Measurements from ENCODE around the gene ZFYVE9.
A peak's percentile ranks its signal among the peaks of the same experiment; 100 is the strongest.
"Not testable (repeated sequence)": the region's sequence is repeated elsewhere in the genome, so short reads cannot be mapped to it uniquely, and the experiment has no call there.

Gene ZFYVE9

DNA sequence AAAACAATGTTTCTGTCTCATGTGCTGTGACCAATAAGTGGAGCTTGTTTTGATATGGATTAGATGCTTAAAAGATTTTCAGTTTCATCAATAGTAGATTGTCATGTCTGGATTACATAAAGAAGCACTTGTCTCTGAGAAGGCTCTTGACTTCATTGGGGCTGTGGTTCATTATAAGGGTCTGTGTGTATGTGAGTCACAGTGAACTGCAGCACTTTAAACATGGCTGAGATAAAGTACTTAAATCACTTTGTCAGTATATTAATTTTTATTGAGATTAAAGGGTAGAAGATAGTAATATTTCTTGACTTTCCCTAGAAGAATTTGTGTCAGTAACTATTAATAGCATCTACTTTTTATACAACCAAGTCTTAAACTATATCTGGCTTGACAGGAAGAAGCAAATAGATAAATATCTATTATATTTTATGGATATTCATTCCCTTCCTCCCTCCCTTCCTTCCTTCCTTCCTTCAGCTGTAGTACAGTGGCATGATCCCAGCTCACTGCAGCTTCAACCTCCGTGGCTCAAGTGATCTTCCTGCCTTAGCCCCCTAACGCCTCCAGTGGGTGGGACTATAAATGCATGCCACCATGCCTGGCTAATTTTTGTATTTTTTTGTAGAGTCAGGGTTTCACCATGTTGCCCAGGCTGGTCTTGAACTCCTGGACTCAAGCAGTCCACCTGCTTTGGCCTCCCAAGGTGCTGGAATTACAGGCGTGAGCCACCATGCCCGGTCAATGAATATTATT is 48.8 kb downstream of the ZFYVE9 start:
- DNase-seq (ENCODE audit: low spot score) = no peak

DNA sequence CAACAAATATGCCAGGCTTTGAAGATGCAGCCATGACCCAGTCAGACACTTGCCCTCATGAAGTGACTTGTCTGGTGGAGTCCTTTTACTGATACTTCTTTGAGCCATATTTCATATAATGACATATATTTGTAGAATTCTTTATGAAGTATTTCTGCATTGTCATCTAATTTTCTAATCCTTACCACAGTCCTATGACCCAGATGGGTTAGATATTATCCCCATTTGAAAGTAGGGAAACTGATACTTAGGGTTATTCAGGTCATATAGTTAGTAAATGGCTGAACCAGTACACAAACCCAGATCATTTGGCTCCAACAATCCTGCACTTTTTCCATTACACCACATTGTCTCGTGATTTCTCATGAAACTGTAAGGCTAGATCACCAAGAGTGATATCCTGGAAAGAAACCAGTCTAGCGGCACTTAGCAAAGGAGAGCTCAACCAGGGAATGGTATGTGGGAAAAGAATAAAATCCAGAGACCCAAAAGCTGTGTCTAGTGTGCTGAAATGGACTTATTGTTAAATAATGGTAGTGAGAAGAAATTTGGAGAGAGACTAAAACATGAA is 49.6 kb downstream of the ZFYVE9 start:
- no peak for DNase-seq (ENCODE audit: low spot score)

DNA sequence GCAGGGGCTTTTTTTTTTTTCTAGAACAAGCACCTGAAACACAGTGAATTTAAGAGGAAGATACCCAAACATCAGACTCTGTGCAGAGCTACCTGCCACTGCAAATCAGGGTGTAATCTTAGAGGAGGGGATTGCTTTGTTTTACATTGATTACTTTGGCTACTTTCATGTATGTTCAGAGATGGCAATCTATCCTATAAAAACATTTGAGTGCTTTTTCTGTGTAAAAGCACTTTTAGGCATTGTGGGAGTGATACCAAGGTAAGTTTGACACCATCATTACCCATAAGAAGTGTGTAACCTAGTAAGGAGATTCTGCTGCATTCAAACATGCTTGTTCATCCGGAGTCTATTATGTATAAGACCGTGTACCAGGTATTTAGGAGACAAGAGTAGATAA is 50.1 kb downstream of the ZFYVE9 start:
- no peak for DNase-seq (ENCODE audit: low spot score)

DNA sequence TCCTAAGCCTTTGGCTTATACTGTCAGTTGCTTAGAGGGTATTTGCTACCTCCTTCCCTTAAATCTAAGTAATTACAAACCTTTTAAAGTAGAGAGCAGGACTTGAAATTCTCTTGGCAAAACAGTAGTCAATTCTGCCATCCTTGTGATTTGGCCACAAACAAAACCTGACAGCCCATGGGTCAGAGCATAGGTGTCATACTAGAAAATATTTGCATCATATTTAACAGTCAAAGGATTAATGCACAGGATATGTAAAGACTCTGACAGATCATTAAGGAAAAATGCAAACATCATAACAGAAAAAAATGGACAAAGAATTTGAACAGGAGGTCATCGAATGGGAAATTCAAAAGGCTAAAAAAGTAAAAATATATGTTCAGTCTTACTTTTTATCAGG is 50.5 kb downstream of the ZFYVE9 start:
- DNase-seq (ENCODE audit: low spot score) = no peak

DNA sequence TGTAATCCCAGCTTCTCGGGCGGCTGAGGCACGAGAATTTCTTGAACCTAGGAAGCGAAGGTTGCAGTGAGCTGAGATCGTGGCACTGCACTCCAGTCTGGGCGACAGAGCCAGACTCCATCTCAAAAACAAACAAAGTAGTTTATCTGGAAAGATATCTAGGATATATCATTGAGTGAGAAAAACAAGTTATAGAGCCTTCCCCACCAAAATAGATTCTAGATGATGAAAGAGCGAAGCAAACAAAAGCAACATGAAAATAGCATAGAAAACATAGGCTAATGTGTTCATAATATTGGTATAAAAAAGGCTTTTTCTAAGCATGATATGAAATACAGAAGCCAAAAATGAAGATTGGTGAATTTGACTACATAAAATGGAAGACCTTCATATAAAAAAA is 52.1 kb downstream of the ZFYVE9 start:
- DNase-seq (ENCODE audit: low spot score) = no peak

DNA sequence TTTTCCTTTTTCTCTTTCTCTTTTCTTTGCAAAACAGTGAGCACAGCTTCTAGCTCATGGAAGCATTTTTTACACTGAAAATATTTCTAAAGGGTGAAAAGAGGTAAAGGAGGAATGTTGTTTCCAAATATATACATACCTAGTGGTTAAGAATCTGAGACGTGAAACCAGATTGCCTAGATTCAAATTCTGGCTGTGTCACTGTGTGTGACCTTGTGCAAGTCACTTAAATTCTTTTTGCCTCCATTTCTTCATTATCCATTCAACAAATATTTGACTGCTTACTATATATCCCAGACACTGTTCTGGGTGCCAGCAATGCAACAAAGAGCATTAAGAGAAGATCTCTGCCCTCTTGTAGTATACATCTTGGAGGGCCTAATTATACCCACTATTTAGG is 53.3 kb downstream of the ZFYVE9 start:
- DNase-seq (ENCODE audit: low spot score) = no peak

DNA sequence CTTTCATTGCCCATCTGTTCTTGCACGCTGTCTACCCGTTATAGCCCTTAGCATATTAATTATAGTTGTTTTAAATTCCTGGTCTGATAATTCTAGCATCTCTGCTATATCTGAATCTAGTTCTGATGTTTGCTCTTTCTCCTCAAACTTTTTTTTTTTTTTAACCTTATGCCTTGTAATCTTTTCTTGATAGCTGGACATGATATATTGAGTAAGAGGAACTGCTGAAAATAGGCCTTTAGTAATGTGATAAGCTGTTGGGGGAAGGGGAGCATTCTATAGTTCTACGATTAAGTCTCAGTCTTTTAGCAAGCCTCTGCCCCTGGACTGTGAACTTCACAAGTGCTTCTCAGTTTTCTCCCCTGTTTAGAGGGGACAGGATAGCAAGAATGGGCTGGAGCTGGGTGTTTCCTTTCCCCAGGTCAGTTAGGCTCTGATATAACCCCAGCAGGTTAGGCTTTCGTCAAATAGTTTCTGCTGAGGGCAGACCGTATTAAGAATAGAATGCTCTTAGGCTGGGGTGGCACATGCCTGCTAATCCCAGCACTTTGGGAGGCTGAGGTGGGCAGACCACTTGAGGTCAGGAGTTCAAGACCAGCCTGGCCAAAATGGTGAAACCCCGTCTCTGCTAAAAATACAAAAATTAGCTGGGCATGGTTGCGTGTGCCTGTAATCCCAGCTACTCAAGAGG is 62.2 kb downstream of the ZFYVE9 start:
- no peak for DNase-seq (ENCODE audit: low spot score)

DNA sequence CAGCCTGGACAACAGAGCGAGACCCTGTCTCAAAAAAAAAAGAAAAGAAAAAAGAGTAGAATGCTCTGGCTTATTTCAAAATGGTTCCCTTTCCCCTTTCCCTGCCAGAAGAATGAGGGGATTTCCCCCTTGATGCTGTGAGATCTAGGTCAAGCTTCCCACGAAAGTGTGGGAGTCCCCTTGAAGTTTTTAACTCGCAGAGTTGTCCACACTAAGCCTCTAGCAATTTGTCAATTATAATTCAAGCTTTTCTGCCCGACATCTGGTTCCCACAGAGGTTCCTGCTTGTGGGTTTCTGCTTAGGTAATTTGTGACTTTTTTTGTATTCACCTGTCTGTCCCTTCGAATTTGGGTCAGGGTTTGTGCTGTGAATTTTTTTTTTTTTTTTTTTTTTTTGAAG is 62.8 kb downstream of the ZFYVE9 start:
- DNase-seq (ENCODE audit: low spot score) = no peak

DNA sequence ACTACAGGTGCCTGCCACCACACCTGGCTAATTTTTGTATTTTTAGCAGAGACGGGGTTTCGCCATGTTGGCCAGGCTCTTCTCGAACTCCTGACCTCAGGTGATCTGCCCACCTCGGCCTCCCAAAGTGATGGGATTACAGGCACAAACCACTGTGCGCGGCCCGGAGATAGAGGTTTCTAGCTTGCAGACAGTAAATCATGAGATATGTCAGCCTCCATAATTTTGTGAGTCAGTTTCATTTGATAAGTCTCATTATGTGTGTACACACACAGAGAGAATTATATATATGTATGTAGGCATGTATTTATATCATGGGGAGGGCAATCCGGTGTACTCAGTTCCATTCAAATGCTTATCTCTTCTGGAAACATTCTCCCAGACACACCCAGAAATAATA is 64.8 kb downstream of the ZFYVE9 start:
- not testable (repeated sequence) for DNase-seq (ENCODE audit: low spot score)

DNA sequence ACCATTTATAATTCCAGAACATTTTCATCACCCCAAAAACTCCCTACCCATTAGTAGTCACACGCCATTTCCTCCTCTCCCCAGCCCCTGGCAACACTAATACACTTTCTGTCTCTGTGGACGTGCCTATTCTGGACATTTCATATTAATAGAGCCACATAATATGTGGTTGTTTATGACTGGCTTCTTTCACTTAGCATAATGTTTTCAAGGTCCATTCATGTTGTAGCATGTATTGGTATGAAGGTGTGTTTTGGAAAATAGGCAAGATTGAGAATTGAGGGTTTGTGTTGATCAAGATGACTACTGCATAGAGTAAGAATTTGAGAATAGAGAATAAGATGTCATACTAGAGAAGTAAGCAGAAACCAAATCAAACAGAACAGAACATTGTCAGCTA is 67.5 kb downstream of the ZFYVE9 start:
- no peak for DNase-seq (ENCODE audit: low spot score)

DNA sequence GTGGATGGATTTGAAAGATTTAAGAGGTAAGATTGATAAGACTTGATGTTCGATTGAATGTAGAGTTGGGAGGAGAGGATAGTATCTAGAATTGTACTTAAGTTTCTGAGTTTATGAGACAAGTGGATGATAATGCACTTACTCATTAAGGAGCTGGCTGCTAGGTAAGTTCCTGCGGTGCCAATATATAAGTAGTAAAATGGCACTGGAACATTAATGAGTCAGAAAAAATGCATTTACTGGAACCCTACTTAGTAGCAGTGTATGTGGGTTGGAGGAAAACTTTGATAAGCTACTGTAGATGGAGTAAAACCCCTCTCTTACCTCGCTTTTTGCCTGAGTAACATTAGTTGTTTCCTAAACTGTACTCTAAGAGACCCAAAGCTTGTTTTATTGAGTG is 68.2 kb downstream of the ZFYVE9 start:
- DNase-seq (ENCODE audit: low spot score) = no peak

DNA sequence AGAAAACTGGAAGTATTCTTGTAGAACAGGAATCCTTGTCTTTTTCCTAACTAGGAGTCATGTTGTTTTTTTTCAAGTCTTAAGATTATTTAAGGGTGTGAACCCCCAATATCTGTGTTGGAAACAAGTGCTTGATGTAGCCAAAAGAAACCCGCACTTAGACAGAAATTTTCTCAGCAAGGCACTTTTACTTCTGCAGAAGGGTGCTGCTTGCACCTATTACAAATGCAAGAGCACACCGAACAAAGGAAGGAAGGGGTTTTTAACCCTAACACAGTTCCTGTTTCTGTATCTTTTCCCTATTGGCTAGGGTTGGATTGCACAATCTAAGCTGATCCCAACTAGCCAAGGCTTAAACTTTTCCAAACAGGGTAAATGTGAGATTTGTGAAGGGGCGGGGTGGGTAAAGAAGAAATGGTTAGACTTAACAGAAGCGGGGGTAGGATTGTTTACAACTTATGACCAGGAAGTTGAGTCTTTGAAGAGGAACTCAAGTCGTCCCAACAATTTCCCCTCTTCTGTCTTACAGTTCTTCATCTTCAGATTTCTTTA is 75.1 kb downstream of the ZFYVE9 start:
- DNase-seq (ENCODE audit: low spot score) = no peak

DNA sequence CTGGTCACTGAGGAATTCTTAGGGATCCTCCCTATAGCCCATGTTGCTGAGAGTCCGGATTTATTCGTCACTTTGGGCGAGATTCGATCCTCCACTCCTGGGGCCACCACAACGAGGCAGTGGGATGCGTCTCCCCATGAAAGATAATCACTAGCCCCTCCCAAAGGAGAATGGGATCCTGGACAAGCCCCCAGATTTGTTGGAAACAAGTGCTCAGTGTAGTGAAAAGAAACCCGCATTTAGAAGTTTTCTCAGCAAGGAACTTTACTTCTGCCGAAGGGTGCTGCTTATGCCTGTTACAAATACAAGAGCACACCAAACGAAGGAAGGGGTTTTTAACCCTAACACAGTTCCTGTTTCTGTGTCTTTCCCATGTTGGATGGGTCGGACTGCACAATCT is 83.3 kb downstream of the ZFYVE9 start:
- DNase-seq (ENCODE audit: low spot score) = no peak

DNA sequence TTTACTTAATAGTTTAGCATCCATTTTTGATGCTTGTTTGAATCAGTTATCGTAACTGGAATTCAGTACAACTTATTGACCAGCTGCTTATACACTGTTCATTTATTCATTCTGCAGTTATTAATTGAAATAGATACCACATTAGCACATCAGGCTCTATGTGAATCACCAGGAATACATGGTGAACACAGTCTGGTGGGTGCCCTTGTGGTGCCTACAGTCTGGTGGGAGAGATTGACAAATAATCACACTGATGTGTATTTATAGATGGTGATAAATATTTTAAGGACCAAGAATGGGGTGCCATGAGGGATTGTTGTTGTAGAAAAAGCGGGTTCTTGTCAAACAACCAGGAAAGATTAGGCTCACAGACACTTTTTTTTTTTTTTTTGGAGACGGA is 87.6 kb downstream of the ZFYVE9 start:
- no peak for DNase-seq (ENCODE audit: low spot score)

DNA sequence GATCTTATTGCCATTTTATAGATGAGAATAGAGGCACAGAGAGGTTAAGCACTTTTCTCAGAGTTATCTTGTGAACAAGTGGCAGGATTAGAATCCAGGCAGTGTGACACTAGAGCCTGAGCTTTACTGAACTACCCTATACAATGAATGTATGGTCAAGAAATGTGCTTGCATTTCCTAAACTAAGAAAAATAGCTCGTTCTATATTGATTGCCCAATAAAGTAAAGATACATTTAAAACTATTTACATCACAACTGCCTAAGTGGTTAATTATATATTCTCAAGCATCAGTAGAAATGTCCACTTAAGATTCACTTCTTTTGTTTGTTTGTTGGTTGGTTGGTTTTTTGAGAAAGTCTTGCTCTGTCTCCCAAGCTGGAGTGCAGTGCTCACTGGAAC is 91.6 kb downstream of the ZFYVE9 start:
- DNase-seq (ENCODE audit: low spot score) = no peak

DNA sequence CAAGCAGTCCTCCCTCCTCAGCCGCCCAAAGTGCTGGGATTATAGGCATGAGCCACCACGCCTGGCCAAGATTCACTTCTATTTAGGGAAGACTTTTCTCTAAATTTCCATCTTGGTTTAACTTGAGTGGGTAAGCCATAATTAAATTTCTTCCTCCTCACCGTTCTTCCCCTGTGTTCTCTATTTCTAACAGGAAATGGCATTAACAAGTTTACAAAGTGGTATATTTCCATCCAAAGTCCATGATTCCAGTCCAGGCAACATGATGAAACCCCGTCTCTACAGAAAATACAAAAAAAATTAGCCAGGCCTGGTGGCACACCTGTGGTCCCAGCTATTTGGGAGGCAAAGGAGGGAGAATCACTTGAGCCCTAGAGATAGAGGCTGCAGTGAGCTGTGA is 92.1 kb downstream of the ZFYVE9 start:
- DNase-seq (ENCODE audit: low spot score) = no peak

DNA sequence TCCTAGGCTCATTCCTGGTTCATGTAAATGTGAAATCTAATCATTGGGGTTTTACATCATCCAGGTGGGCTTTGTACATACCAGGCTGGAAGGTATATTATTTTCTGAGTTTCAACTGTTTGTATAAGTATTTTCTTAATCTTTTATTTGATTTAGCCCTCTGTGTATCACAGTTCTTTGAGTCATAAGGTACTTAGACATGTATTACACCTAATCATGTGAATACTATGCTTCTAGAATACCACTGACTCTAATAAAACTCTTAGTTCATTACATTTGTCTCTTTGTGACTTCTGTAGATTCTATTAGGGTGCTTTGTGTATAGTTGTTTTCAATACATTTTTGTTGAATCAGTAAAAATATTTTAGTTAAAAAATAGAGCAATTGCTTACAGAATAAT is 92.8 kb downstream of the ZFYVE9 start:
- no peak for DNase-seq (ENCODE audit: low spot score)

DNA sequence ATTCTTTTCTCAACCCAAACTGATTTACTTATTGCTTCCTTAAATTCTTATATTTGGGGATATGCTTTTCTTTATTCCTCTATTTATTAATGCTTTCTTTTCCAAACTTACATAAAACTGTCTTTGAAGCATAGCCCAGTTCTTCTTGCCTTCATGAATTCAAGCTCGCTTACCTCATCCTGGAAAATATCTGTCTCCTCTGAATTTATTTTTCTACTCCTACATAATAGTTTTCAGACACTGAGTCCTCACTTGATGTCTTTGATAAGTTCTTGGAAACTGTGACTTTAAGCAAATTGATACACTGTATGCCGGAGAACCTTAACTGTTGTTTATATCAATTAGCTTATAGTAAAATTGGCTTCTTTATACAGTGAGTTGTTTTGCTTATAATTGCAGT is 93.8 kb downstream of the ZFYVE9 start:
- no peak for DNase-seq (ENCODE audit: low spot score)

DNA sequence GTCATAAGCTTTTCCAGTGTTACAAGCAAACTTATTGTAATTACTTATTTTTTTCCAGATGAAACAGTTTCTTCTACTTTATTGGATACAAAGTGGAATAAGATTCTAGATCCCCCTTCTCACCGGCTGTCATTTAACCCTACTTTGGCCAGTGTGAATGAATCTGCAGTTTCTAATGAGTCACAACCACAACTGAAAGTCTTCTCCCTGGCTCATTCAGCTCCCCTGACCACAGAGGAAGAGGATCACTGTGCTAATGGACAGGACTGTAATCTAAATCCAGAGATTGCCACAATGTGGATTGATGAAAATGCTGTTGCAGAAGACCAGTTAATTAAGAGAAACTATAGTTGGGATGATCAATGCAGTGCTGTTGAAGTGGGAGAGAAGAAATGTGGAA is 95.5 kb downstream of the ZFYVE9 start:
- DNase-seq (ENCODE audit: low spot score) = peak; percentile 5

DNA sequence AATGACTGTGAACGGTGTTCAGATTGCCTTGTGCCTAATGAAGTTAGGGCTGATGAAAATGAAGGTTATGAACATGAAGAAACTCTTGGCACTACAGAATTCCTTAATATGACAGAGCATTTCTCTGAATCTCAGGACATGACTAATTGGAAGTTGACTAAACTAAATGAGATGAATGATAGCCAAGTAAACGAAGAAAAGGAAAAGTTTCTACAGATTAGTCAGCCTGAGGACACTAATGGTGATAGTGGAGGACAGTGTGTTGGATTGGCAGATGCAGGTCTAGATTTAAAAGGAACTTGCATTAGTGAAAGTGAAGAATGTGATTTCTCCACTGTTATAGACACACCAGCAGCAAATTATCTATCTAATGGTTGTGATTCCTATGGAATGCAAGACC is 96.6 kb downstream of the ZFYVE9 start:
- no peak for DNase-seq (ENCODE audit: low spot score)

DNA sequence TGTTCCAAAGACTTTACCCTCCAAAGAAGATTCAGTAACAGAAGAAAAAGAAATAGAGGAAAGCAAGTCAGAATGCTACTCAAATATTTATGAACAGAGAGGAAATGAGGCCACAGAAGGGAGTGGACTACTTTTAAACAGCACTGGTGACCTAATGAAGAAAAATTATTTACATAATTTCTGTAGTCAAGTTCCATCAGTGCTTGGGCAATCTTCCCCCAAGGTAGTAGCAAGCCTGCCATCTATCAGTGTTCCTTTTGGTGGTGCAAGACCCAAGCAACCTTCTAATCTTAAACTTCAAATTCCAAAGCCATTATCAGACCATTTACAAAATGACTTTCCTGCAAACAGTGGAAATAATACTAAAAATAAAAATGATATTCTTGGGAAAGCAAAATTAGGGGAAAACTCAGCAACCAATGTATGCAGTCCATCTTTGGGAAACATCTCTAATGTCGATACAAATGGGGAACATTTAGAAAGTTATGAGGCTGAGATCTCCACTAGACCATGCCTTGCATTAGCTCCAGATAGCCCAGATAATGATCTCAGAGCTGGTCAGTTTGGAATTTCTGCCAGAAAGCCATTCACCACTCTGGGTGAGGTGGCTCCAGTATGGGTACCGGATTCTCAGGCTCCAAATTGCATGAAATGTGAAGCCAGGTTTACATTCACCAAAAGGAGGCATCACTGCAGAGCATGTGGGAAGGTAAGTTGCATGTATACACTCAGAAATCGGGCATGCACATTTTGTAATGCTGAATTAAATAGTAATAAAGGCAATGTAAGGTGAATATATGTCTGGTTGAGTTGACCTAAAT is 97.2 kb downstream of the ZFYVE9 start:
- DNase-seq (ENCODE audit: low spot score) = no peak

DNA sequence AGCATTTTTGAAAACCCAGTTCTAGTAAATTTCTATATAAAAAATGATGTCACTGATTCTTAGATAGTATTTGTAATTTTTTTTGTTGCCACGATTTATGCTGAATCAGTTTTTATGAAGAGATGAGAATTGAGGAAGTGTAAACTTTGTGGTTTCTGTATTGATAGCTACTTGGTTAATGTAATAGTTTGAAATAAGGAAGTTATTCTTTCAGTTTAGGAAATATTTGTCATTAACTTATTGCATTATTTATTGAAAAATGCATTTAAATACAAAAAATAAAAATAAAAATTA is 97.8 kb downstream of the ZFYVE9 start:
- no peak for DNase-seq (ENCODE audit: low spot score)
